GM21360 (cell line): ENCODE measurements around the gene GCH1.
A peak's percentile ranks its signal among the peaks of the same experiment; 100 is the strongest.
"Not testable (repeated sequence)": the region's sequence is repeated elsewhere in the genome, so short reads cannot be mapped to it uniquely, and the experiment has no call there.

Source experiments
- ATAC-seq: cut with Tn5 transposase; IDR thresholded peaks from one replicate; pipeline ENCODE4 v1.9.1; 2021; ENCODE audit warnings: mild to moderate bottlenecking, moderate library complexity; ENCODE audit not compliant: unreplicated experiment

The GCH1 gene, protein sequence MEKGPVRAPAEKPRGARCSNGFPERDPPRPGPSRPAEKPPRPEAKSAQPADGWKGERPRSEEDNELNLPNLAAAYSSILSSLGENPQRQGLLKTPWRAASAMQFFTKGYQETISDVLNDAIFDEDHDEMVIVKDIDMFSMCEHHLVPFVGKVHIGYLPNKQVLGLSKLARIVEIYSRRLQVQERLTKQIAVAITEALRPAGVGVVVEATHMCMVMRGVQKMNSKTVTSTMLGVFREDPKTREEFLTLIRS

DNA sequence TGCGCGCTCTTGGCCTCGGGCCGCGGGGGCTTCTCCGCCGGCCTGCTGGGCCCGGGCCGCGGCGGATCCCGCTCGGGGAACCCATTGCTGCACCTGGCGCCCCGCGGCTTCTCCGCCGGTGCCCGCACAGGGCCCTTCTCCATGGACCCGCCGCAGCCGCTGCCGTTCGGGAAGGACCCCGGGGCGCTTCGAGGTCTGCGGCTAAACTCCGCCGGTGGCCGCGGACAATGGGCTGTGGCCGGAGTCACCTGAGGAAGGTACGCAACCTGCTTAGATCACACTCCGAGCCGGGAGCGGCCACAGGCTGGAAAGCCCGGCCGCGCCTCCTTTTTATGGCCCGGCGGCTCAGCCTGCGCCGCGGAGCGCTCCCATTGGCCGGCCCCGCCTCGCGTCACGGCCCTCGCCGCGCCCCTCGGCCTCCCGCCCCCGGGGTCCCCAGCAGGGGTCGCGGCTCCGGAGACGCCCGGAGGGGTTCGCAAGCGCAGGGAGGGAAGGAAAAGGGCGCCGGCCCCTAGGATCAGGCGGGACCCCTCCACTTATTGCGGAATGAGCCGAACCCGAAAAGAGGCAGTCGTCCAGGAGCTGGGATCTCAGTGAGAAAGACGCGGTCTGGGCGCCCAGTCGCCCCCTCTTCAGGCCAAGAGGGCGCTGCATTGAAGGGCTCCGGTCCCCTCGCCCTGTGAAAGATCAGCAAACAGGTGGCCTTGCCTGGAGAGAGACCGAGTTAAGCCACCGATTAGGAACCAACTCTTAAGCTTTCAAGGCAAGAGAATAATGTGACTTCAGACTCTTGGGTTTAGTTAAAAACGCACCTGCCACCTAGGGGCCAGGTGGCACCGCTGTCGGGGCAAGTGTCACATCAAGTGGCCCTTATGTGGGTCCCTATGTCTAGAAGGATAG lies at the start of gene GCH1:
TSS of gene GCH1 (minus strand) at position 306 of the 900 bp plus-strand sequence. CDS start at position 143, 163 bp downstream.
- peak; percentile 84 for ATAC-seq

GRCh38 chr14:54947230-54947629 lies 44.6 kb upstream of the GCH1 start:
- no peak for ATAC-seq

DNA sequence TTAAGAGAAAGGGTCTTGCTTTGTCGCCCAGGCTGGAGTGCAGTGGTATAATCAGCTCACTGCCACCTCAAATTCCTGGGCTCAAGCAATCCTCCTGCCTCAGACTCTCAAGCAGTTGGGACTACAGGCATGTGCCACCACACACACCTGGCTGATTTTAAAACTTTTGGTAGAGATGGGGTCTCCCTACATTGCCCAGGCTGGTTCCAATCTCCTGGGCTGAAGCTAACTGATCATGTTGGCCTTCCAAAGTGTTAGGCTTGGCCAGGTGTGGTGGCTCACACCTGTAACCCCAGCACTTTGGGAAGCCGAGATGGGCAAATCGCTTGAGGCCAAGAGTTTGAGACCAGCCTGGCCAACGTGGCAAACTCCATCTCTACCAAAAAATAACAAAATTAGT lies 43.9 kb upstream of the GCH1 start:
- ATAC-seq: no peak

GRCh38 chr14:54944737-54945391 lies 42.2 kb upstream of the GCH1 start:
- ATAC-seq: no peak

DNA sequence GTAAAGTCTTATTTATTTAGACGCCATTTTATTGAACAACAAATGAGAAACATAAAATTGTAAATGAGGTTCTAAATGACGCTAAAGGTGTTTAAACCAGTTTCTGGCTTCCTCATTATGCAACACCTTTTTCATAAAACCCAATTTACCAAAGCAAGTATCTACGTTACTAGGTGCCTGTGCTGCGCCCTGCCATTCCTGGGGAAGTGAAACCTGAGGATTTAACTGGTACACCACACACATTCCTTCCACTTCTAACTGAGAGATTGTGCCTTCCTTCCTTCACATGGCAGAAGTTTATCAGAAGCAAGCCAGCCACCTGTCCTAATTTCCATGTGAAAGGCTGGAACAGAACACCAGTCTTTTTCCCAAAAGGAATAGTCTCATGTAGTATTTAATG lies 40.3 kb upstream of the GCH1 start:
- ATAC-seq: no peak

DNA sequence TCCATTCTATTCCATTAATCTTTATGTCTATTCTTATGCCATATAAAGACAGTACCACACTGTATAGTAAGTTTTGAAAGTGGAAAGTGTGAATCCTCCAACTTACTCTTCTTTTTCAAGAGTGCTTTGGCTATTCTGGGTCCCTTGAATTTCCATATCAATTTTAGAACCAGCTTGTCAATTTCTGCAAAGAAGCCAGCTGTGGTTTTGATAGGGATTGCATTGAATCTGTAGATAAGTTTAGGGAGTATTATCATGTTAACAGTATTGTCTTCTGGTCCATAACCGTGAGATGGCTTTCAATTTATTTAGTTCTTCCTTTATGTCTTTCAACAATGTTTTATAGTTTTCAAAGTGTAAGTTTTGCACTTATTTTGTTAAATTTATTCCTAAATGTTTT lies 34.2 kb upstream of the GCH1 start:
- no peak for ATAC-seq

DNA sequence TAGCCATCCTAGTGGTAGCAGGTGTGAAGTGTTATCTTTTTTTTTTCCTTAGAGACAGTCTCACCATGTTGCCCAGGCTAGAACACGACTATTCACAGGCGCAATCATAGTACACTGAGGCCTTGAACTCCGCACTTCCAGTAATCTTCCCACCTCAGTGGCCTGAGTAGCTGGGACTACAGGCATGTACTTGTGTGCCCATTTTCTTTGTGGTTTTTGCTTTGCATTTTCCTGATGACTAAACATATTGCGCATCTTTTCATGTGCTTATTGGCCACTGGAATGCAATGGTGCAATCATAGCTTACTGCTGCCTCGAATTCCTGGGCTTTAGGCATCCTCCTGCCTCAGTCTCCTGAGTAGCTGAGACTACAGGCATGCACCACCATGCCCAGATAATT lies 33.3 kb upstream of the GCH1 start:
- no peak for ATAC-seq

GRCh38 chr14:54935100-54935499 lies 32.5 kb upstream of the GCH1 start:
- no peak for ATAC-seq

GRCh38 chr14:54933006-54933405 lies 30.4 kb upstream of the GCH1 start:
- no peak for ATAC-seq

DNA sequence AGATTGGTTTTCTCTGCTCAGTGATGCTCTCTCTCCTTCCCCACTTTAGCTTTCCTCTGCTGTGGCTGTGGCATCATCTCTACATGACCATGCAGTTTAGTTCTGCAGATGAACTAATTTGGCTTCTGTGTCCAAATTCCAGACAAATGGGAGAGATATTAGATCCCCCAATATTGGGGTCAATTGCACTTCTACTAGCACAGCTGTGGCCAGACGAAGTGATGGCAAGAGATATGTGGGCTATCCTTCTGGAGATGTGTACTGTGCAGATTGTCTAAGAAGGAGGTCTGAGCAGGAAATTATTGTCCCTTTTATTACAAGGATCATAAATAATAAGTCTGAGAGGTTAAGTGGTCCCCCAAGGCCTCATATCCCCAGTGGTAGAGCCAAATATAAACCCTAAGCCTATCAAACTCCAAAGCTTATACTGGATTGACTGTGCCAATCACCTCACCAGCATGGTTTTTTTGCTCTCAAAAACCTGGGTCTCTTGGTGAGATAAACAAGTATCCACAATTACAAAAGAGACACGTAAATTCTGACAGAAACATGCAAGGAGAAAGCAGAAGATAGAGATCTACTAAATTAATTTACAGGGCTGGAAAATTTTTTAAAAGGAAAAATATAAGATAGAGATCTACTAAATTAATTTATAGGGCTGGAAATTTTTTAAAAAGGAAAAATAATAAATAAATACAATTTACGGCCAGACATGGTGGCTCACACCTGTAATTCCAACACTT lies 29.1 kb upstream of the GCH1 start:
- no peak for ATAC-seq

DNA sequence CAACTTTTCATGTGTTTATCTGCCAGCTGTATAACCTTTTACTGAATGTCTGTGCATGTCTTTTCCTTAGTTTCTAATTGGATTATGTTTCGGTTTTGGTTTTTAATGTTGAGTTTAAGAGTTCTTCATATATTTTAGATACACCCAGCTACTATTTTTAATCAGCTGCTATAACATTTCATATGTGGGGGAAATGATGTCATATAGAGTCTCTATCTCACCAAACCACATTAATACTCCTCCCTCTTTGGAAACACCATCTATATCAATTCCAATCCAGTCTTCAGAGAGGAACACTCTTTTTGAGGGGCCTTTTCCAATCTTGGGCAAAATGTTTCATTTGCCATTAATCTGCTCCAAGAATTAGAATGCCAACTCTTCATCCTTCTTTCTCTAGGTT lies 28.5 kb upstream of the GCH1 start:
- ATAC-seq: no peak

DNA sequence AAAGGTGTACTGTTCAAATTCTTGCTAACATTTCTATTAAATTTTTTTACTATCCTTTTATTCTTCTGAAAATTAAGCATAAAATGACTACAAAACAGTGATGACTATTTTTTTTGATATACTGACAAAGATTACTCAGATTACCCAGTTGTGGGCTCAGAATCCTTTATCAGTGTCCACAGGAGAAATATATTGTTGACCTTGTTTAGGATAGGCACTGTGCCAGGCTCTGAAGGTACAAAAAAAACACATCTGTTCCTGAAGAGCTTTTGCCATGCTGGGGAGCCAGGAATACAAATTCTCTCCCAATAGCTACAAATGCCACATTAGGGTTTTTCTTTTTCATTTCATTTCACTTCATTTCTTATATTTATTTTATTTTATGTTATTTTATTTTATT lies 26.9 kb upstream of the GCH1 start:
- no peak for ATAC-seq

DNA sequence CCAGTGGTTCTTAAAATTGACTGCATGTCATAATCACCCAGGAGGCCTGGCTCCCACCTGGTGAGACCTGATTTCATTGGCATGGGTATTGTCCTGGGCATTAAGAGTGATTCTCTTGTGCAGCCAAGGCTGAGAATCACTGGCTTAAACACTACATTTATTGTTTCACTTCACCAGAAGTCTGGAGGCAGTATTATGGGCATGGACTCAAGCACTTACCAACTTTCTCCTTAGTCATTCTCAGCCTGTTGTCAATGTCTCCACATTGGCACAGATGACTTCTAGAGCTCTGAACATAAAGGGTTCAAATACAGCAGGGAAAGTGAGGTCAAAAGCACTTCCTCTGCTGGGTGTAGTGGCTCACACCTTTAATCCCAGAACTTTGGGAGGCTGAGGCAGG lies 25.6 kb upstream of the GCH1 start:
- ATAC-seq: no peak

- ATAC-seq: no peak
These were observed 24.9 kb upstream of the GCH1 start for GRCh38 chr14:54927551-54927950.

GRCh38 chr14:54926570-54926969 lies 23.9 kb upstream of the GCH1 start:
- ATAC-seq: not testable (repeated sequence)

DNA sequence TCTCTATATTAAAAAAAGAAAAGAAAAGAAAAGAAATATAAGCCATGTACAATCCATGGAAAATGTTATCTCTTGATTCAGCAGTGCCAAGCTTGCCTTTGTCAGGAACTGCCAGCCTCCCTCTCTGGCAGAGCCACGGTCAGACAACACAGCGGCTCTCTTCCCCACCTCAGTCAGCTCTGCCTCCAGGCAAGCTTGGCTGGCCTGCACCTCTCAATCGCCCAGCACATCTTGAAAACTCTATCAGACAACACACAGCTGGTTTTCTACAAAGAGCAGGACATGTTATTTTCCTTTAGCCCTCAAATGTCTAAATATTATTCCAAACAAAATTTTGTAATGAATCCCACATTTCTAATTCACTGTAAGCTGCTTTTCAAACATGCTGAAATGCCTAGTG lies 20.0 kb upstream of the GCH1 start:
- ATAC-seq: no peak

- ATAC-seq: no peak
These were observed 17.4 kb upstream of the GCH1 start for GRCh38 chr14:54920052-54920451.

DNA sequence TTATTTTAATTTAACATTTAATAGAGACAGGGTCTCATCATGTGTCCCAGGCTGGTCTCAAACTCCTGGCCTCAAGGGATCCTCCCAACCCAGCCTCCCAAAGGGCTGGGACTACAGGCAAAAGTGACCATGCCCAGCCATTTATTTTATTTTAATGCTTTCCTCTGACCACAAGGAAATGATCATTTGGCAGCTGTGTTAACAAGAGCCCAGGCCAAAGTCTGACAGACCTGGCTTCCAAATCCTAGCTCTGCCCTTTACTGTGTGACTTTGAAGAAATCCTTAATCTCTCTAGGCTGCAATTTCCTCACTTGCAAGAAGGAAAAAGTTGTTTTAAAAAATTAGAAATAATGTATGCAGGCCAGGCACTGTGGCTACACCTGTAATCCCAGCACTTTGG lies 16.7 kb upstream of the GCH1 start:
- no peak for ATAC-seq

DNA sequence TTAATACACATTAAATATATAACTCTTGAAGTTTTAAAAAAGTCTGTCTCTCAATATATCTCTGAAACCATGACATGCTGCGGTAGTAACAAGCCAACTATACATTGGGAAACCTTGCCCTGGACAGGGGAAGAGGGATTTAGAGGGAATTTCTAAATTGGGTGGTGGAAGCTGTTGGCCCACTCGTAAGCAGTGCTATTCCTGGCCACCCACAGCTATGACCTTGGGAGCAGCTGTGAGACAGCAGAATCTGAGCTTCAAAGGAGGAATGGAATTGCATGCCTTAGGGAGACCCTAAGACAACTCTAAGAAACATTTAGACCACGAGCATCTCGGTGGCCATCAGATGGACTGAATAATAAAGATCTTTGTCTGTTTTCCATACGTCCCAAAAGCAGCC lies 15.8 kb upstream of the GCH1 start:
- no peak for ATAC-seq

DNA sequence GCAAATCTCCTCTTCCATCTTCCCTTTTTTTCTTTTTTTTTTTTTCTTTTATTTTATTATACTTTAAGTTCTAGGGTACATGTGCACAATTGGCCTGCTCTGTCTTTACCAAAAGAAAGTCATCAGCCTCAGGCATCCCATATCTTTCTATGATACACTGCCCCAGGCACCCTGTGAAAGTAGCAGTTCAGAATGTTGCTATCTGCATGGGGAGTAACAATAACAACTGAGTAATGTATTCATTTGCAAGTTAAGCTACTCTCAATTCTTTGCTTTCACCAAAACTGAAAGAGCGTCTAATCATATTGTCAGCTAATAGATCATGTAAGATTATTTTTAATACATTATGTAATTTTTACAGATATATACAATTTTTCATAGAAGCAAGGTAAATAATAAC lies 13.5 kb upstream of the GCH1 start:
- ATAC-seq: no peak
